ENCODE measurements around the gene SHC3.

The SHC3 gene

GRCh38 chr9:89010056-89010455 lies 168.6 kb downstream of the SHC3 start:
- no peak overlapping the region for H3K4me3 ChIP-seq (ENCODE audit: low read depth, low read length)
- no peak for DNase-seq (ENCODE audit: low read depth)
- no peak for TF ChIP-seq CTCF (IDR thresholded peaks at IDR 0.05; ENCODE audit: control insufficient read depth, extremely low read depth, insufficient read depth)

- TF ChIP-seq CTCF (IDR thresholded peaks at IDR 0.05; ENCODE audit: control insufficient read depth, extremely low read depth, insufficient read depth), result no peak
- DNase-seq (ENCODE audit: low read depth), result no peak
- no peak overlapping the region for H3K4me3 ChIP-seq (ENCODE audit: low read depth, low read length)
These were observed 169.1 kb downstream of the SHC3 start for GRCh38 chr9:89009546-89009840.

GRCh38 chr9:89008744-89009545 lies 169.7 kb downstream of the SHC3 start:
- no peak for TF ChIP-seq CTCF (IDR thresholded peaks at IDR 0.05; ENCODE audit: control insufficient read depth, extremely low read depth, insufficient read depth)
- no peak for DNase-seq (ENCODE audit: low read depth)
- no peak overlapping the region for H3K4me3 ChIP-seq (ENCODE audit: low read depth, low read length)

GRCh38 chr9:89008055-89008743 lies 170.4 kb downstream of the SHC3 start:
- no peak overlapping the region for H3K4me3 ChIP-seq (ENCODE audit: low read depth, low read length)
- no peak for DNase-seq (ENCODE audit: low read depth)
- TF ChIP-seq CTCF (IDR thresholded peaks at IDR 0.05; ENCODE audit: control insufficient read depth, extremely low read depth, insufficient read depth), result no peak

- no peak overlapping the region for H3K4me3 ChIP-seq (ENCODE audit: low read depth, low read length)
- no peak for TF ChIP-seq CTCF (IDR thresholded peaks at IDR 0.05; ENCODE audit: control insufficient read depth, extremely low read depth, insufficient read depth)
- no peak for DNase-seq (ENCODE audit: low read depth)
These were observed 171.3 kb downstream of the SHC3 start for GRCh38 chr9:89006996-89007967.

- no peak for DNase-seq (ENCODE audit: low read depth)
- no peak for TF ChIP-seq CTCF (IDR thresholded peaks at IDR 0.05; ENCODE audit: control insufficient read depth, extremely low read depth, insufficient read depth)
- H3K4me3 ChIP-seq (ENCODE audit: low read depth, low read length), result no peak overlapping the region
These were observed 172.4 kb downstream of the SHC3 start for GRCh38 chr9:89006267-89006666.

All from LNCaP clone FGC (cell line).